ENCODE results near the gene NRTN. TPM values are rescaled to one million over a fixed set of nuclear protein-coding genes. Genes with fewer than 3 reads are reported as not detected.

NRTN gene
- total RNA-seq, 4 donors from 2014 or later, result 1.1 to 3.8 (median 1.4) TPM

DNA sequence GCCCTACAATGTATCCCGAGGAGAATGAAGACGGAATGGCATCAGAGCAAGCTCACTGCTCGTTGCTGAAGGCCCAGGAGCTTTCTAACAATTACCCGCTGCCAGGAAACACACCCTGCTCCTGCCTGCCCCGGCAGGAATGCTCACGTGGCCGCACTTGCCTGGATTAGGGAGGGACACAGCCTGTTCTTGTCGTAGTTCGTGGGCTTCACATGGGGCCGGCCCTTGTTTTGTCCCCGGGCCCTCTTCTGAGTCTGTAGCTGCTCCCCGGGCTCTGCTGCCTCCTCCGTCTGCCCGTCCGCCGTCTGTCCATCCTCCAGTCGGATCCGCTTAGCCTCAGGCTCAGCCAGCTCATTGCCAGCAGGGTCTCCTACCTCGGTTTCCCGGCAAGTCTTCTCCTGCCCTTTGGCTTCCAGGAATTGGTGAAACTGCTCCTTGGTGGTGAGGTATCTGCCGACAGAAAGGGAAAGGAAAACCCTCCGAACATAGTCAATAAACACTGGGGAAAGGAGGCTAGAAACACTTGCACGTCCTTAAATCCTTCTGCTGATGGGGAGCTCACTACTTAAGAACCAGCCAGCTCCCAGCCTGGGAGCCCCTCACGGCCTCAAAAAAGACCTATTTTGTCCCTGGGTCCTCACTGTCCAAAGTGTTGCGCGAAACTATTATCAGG is 14.8 kb upstream of the NRTN start:
- Histone ChIP-seq H3K4me1 (peaks cover 13 to 29% (median 15%) of the 10 kb centered on the region in 3 donors), H3K4me3 (peak overlapping the region; percentile 74 to 89 (median 81)), H3K9me3 (no peaks in the 10 kb centered on the region), H3K27ac (peak overlapping the region; percentile 97 to 99 (median 98)), H3K27me3 (no peaks in the 10 kb centered on the region), H3K36me3 (peaks cover 41 to 50% (median 48%) of the 10 kb centered on the region in 3 donors)
- DNase-seq, result no peak
- intact Hi-C loops (cut with DNase I), result no loop called here
- WGBS, 2 donors, result 34 to 61% methylated on average over 24 to 26 of the region's 26 CpGs
- TF ChIP-seq, protein P1, sequence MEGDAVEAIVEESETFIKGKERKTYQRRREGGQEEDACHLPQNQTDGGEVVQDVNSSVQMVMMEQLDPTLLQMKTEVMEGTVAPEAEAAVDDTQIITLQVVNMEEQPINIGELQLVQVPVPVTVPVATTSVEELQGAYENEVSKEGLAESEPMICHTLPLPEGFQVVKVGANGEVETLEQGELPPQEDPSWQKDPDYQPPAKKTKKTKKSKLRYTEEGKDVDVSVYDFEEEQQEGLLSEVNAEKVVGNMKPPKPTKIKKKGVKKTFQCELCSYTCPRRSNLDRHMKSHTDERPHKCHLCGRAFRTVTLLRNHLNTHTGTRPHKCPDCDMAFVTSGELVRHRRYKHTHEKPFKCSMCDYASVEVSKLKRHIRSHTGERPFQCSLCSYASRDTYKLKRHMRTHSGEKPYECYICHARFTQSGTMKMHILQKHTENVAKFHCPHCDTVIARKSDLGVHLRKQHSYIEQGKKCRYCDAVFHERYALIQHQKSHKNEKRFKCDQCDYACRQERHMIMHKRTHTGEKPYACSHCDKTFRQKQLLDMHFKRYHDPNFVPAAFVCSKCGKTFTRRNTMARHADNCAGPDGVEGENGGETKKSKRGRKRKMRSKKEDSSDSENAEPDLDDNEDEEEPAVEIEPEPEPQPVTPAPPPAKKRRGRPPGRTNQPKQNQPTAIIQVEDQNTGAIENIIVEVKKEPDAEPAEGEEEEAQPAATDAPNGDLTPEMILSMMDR (IDR thresholded peaks at IDR 0.05), result no peak
- TF ChIP-seq POLR2A (IDR thresholded peaks at IDR 0.05), result no peak

DNA sequence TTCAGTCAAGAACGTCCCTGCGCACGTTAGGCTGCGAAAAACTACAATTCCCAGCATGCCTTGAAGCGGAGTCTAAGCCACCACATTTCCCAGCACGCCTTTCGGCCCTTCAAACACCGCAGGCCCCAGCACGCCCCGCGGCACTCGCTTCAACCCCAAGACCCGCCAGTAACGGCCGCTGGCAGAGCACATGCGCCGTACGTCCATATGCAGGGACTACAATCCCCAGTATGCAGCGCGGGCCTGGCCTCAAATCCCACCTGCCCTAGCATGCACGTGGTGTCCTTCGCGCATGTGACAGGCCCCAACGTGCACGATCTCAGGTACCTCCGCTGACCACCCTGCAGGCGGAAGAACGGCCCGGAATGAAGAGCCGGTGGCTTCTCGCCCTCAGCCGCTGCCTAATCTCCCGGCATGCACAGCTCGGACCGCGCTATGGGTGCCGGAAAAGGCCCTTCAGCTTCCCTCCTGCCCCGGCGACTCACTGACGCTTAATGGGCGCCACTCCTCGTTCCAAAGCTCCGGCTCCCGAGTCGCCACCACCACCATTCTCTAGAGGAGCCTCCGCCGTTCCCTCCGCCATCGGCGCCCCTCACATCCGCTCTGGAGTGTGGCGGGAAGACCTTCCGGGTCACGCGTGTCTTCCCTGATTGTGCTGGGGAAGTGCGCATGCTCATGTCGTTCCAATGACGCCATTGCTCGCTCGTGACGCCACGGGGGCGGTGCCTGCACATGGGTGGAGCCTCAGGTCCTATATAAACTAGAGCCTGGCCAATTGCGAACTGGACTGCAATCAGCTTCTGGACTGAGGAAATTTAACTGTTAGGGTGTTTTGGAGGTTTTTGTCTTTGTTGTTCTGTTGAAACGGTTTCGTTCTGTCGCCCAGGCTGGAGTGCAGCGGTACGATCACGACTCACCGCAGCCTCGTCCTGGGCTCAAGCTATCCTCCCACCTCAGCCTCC is 14.0 kb upstream of the NRTN start, which contains the start of gene DUS3L:
TSS of gene DUS3L (minus strand) at position 605 of the 962 bp plus-strand sequence. CDS start at position 583, 22 bp downstream.
- DNase-seq, result peak; percentile 92
- WGBS, 2 donors, result 18 to 24% methylated on average over 36 to 44 of the region's 72 CpGs
- TF ChIP-seq, protein P1 (IDR thresholded peaks at IDR 0.05), result peak in 2 of 6 experiments; percentile 10 to 24
- TF ChIP-seq POLR2A (IDR thresholded peaks at IDR 0.05), result peak in 2 of 4 donors; percentile 60 to 76
- Histone ChIP-seq H3K9me3 (no peaks in the 10 kb centered on the region), H3K4me3 (peak within 1 kb of the TSS; percentile 74 to 89 (median 81)), H3K27me3 (no peaks in the 10 kb centered on the region), H3K27ac (peak within 1 kb of the TSS; percentile 97 to 99 (median 98)), H3K36me3 (peaks cover 33 to 42% (median 40%) of the 10 kb centered on the region in 3 donors), H3K4me1 (peaks cover 13 to 30% (median 15%) of the 10 kb centered on the region in 3 donors)
- intact Hi-C loops (cut with DNase I), result no loop called here

DNA sequence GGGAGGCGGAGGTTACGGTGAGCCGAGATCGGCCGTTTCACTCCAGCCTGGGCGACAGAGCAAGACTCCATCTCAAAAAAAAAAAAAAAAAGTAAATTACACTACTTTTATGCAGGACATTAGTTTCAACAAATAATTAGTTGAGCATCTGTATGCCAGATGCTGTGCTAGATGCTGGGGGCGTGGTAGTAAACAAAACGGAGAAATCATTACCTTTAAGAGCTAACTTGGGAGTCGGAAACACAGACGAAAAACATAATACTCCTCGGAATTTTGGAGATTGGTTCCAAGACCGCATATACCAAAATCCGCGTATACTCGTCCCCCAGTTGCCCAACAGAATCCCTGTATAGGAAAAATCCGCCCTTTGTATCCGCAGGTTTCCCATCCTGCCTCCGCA is 12.6 kb upstream of the NRTN start:
- Histone ChIP-seq H3K36me3 (peaks cover 19 to 28% (median 26%) of the 10 kb centered on the region in 3 donors), H3K4me3 (no peak overlapping the region), H3K9me3 (no peaks in the 10 kb centered on the region), H3K27me3 (no peaks in the 10 kb centered on the region), H3K4me1 (peaks cover 13 to 30% (median 15%) of the 10 kb centered on the region in 3 donors), H3K27ac (no peak overlapping the region)
- 84 to 88% methylated on average over 18 of the region's 18 CpGs for WGBS, 2 donors
- intact Hi-C loops (cut with DNase I), result no loop called here
- TF ChIP-seq, protein P1 (IDR thresholded peaks at IDR 0.05), result no peak
- TF ChIP-seq POLR2A (IDR thresholded peaks at IDR 0.05), result no peak
- no peak for DNase-seq

GRCh38 chr19:5793188-5793587 is 11.7 kb upstream of the NRTN start:
- Histone ChIP-seq H3K36me3 (peaks cover 10 to 19% (median 17%) of the 10 kb centered on the region in 3 donors), H3K4me1 (peaks cover 13 to 30% (median 15%) of the 10 kb centered on the region in 3 donors), H3K4me3 (no peak overlapping the region), H3K27me3 (no peaks in the 10 kb centered on the region), H3K9me3 (no peaks in the 10 kb centered on the region), H3K27ac (no peak overlapping the region)
- WGBS, 2 donors, result 77 to 88% methylated on average over 2 to 3 of the region's 3 CpGs
- DNase-seq, result no peak
- TF ChIP-seq, protein P1 (IDR thresholded peaks at IDR 0.05), result no peak
- TF ChIP-seq POLR2A (IDR thresholded peaks at IDR 0.05), result no peak
- intact Hi-C loops (cut with DNase I), result no loop called here

Measured in esophagus squamous epithelium (tissue), 5 donors.